IPS-NIHi7 (cell line): ENCODE results near the gene KIAA0232.
"Not testable (repeated sequence)": the region's sequence is repeated elsewhere in the genome, so short reads cannot be mapped to it uniquely, and the experiment has no call there.

ENCODE experiments used
- DNase-seq: peaks from one replicate; pipeline ENCODE4 v3.0.0; 2012; ENCODE audit warnings: mixed read lengths; ENCODE audit errors: extremely low spot score

The KIAA0232 gene

DNA sequence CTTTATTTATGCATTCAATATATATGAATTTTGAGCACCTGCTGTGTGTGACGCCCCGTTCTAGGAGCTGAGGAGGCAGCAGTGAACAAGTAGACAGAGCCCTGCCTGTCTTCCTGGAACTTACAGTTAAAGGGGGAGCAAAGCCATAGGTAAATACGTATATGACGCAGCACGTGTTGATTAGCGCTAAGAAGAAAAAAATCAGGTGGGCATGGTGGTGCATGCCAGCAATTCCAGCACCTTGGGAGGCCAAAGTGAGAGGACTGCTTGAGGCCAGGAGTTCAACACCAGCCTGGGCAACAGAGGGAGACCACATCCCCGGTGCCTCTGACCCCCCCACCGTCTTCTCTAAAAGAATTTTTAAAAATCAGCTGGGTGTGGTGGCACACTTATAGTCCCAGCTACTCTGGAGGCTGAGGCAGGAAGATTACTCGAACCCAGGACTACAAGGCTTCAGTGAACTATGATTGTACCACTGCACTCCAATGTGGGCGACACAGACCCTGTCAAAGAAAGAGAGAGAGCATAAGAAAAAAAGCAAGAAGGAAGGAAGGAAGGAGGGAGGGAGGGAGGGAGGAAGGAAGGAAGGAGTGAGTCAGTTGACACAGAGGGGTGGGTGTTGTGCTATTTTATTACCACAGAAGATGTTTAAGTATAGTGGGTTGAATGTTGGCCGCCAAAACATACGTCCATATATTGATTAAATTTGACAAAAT lies 5.4 kb upstream of the KIAA0232 start:
- no peak for DNase-seq

DNA sequence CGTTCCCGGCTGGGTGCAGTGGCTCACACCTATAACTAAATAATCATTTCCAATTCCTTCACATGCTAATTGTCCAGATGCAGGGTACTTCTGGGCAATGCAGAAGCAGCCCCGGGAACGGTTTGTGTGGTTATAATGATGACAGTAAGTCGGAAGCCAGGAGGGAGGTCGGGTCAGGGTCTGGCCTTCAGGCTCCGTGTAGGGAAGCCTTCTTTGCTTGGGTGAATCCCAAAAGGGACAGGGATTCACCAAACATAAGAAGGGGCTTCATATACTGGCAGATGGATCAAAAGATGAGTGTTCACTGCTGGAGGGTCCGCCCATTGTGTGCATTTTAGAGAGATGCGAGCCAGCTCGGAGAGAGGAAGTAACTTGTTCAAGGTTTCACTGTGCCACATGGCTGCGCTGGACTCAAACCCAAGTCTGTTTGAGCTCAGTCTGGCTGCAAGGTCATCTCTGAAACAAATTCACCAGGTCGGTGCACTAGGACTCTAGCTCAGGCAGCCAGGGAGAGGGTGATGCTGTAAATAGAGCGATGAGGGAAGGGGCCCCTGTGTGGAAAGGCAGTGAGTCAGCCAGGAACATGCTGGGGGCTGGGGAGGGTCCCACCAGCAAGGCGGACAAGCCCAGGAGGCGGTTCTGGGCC lies 4.8 kb upstream of the KIAA0232 start:
- DNase-seq: no peak

DNA sequence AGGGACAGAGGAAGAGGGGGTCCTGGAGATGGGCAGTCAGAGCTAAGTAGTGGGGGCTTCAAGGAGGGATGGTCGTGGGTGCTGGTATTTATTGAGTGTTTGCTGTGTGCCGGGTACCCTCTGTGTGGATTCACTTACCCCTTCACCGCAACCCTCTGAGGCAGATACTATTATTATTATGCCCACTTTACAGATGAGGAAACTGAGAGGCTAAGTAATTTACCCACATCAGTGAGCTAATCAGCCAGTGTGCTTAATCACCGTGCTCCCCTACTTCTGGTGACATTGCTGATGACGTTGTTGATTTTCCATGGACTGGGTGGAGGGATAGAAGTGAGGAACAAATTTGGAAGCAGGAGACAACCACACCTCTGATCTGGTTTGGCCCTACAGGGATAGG lies 4.1 kb upstream of the KIAA0232 start:
- no peak for DNase-seq

DNA sequence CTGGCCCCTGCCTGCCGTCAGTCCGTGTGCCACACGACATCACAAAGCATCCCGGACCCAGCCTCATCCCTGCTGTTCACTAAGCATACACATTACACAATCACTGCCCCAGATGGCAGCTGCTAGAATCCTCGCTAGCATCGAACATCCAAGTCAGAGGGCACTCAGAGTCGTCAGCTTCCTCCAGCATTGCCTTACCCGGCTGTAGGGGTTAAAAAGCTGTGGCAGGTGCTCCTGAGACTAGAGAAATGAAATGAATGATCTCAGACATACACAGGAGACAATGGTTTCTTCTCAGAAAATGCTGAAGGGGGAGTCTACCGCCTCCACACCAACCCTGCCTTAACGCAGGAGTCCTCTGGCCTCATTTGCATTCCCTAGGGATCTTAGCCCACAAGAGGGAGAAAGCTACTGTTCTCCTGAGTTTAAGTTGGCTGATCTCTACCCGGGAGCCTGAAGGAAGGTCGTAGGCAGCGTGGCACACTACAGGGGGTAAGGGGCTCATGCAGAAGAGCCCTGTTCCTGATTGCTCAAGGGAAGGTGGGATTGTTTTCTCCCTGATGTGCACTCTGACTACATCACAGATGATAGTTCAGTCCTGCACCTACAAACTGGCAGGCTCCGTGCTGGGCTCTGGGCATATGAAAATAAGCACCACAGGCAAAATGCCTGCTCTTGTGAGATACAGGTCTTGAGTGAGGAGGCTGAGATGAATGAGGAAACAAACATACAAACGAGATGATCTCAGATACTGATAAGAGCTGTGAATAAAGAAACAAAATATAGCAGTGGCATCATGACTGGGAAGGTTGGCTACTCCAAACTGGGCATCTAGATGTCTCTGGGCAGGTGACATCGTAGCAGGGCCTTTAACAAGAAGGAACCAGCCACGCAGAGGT lies 2.6 kb upstream of the KIAA0232 start:
- DNase-seq: peak; percentile 65

DNA sequence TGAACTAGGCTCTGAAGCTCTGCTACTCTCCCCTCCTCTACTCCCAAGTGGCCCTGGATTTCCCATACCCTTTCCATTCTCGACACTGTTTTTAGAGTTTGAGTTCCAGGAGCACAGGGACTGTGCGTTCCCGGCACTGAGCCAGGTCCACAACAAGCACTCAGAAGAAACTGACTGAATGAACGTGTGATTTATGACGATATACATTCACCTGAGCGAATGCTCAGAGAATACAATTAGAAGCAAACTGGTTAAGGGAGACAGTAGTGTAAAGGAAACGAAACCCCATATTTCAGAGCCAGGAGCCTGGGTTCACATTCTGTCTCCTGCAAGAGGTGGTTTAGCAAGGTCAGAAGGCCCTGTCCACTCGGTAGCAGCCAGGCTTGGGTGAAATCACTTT lies 1.4 kb upstream of the KIAA0232 start:
- DNase-seq: no peak

DNA sequence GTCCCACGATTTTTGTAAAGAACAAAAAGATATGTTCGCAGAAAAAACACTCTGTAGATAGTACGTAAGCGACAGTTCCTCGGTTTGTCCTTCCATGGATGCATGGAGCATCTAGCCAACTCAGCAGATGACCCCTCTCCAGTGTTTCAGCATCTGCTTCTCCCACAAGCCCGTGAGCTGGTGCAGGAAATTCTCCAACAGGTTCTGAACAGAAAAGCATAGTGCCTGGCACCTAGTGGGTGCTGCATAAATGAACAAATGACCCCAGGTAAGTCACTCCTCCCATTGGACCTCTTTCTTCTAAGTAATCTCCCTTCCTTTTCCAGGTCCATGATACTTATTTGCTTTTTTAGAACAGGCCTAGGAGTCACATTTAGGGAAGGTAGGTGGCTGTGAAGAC lies 966 bp upstream of the KIAA0232 start:
- DNase-seq: no peak

DNA sequence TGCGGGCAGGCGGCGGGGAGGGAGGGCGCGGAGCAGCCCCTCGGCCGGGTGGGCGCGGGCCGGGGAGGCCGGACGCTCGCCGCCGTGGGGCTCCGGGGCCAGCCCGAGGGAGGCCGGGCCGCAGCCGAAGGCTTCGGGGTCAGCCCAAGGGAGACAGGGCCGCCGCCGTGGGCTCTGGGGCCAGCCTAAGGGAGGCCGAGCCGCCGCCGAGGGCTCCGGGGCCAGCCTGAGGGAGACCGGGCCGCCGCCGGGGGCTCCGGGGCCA lies 251 bp downstream of the KIAA0232 start:
- DNase-seq: no peak

DNA sequence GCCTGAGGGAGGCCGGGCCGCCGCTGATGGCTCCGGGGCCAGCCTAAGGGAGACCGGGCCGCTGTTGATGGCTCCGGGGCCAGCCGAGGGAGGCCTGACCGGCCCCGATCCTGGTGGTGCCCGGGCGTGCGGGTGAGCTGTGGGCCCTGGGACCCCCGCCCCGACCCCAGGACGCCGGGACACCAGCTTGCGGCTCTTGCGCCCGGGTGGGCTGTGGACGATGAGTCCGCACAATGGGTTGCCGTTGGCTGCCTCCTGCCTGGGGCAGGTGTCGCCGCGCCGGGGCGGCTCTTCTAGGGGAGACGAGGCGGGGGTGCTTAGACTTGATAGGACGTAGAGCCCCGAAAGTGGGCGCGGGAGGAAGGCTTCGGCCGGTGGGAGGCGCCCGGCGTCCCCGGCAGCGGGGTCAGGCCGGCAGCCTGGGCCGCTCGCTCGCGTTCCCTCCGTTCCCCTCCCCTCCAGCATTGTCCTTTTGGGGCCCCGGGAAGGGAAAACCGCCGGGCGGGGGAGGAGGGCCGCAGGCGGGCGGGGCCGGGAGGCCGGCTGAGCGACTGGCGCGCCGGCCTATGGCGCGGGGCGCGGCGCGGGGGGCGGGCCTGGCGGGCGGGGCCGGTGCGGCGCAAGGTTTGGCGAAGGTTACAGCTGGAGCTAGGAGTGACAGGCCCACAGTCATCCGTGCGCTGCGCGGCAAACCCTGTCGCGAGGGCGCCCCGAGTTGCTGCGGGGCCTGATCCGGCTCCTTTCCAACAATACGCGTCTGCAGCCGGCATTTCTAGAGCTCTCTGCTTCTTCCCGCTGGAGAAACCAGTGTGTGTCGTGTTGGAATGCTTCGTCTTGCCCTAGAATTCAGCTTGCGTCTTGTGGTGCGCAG lies 819 bp downstream of the KIAA0232 start:
- DNase-seq: peak; percentile 94

DNA sequence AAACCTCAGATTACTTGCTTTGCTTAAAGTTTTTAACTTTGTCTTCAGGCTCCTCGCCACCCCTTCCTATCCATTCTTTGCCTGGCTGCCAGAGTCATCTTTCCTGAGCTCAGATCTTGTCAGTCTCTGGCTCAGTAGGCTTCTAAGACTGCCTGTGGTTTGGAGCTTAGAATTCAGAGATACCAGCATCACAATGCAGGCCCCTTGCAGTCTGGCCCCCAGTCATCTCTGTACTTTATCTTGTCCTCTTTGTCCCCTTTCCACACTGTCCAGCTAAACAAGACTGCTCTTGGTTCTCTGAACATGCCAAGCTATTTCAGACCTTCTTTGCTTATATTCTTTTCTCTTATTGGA lies 3.0 kb downstream of the KIAA0232 start:
- no peak for DNase-seq

DNA sequence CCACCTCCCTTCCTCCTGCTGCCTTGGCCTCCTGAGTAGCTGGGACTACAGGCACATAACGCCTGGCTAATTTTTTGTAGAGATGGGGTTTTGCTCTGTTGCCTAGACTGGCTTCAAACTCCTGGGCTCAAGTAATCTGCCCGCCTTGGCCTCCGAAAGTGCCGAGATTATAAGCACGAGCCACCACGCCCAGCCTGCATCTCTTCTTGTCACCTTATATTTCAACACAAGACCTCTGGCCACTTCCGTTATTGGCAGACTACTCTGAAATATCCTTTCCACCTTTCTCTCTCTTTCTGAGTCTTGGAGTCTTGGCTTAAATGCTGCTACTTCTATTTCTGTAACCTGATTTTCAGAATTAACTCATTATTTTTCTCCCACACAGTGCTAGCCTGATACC lies 5.6 kb downstream of the KIAA0232 start:
- DNase-seq: no peak

DNA sequence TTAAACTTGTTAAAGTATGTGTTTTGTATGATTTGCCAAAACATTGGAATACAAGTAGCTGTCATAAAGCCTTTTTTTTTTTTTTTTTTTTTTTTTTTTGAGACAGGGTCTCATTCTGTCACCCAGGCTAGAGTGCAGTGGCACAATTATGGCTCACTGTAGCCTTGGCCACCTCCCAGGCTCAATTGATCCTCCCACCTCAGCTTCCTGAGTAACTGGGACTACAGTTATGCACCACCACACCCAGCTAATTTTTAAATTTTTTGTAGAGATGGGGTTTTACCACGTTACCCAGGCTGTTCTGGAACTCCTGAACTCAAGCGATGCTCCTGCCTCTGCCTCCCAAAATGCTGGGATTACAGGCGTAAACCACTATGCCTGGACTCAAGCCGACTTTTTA lies 8.7 kb downstream of the KIAA0232 start:
- DNase-seq: not testable (repeated sequence)

DNA sequence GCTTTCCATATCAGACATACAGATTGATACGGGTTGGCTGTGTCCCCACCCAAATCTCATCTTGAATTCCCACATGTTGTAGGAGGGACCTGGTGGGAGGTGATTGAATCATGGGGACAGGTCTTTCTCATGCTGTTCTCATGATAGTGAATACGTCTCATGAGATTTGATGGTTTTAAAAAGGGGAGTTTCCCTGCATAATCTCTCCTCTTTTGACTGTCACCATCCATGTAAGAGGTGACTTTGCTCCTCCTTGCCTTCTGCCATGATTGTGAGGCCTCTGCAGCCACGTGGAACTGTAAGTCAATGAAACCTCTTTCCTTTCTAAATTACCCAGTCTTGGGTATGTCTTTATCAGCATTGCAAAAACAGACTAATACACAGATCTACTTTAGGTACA lies 9.3 kb downstream of the KIAA0232 start:
- not testable (repeated sequence) for DNase-seq

DNA sequence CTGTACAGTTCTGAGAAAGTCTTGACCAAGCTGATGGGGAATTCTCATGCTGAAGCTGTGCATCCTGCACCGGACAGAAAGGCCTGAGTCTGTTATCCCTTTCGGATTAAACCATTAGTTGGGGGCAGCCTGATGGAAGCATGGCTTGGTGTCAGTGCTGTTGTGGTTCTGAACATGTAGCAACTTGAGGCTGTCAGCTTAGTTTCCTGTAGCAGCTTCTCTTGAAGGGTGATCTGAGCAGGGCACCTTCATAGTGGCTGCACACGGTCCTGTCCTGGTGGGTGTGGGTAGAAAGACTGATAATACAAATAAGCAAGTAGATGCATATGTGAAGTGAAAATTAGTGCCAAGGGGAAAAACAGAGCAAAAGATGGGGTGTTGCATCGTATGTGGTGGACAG lies 11.7 kb downstream of the KIAA0232 start:
- DNase-seq: no peak

DNA sequence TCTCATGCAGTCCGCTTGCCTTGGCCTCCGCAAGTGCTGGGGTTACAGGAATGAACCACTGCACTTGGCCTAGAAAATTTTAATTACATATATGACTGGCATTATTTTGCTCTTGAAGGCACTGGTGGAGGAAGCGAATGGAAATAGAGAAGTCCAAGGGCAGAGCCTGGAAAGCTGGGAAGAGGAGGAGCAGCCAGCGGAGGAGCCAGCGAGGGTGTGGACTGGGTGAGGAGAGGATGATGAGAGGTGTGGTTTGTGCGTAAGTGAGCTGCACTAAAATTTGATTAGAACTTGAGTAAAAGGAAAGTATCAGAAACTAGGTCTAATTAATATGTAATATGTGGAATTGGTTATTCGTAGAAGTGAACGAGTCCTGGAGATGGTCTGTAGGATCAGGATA lies 13.3 kb downstream of the KIAA0232 start:
- no peak for DNase-seq

DNA sequence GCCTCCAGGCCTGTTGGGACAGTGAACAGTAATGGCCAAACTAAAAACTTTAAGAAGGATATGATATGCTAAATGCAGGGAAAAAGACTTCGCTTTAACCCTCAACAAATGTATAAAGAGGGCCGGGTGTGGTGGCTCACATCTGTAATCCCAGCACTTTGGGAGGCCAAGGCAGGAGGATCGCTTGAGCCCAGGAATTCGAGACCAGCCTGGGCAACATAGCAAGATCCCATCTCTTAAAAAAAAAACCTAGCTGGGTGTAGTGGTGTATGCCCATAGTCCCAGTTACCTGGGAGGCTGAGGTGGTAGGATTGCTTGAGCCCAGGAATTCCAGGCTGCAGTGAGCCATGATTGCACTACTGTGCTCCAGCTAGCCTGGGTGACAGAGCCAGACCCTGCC lies 14.8 kb downstream of the KIAA0232 start:
- not testable (repeated sequence) for DNase-seq

DNA sequence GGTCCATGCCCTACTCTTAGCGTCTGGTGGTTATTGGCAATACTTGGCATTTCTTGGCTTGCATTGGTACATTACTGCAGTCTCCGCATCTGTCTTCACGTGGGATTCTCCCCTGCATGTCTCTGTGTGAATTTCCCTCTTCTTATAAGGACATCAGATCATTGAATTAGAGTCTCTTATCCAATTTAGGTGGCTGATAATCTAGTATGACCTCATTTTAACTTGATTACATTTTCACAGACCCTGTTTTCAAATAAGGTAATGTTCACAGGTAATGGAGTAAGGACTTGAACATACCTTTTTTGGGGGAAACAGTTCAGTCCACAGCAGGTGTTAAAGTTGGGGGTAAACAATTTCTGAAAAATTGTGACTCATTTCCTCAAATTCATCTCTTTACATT lies 16.6 kb downstream of the KIAA0232 start:
- DNase-seq: no peak

DNA sequence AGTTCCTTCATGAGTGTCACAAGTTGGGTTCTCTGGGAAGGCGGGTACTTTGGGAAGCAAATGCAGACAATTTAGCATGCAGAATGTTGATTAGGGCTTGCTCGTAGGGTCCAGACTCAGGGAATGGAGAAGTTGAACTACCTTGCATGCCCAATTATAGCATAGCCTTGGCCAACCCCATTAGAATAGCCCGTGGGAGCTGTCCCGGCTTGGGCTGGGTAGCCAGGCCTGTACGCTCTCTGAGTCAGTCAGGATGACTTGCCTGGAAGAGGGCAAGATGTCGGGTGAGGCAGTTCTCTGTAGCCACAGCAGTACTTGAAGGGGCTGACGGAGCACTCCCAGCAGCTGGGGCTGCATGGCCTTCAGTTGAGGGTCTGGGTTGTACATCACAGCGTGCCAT lies 19.5 kb downstream of the KIAA0232 start:
- DNase-seq: peak; percentile 18

DNA sequence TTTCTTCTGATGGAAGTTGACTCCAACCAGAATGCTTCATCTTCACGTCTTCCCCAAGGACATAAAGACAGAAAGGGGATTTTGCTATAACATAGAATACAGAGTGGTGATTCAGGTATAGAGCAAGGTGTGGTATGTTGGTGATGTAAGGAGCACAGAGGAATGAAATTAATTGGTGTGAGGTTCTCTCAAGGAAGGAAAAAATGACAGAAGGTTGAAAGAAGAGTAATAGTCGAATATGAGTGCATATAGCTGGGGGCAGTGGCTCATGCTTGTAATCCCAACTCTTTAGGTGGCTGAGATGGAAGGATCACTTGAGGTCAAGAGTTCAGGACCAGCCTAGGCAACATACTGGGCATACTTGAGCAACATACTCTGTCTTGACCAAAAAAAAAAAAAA lies 20.1 kb downstream of the KIAA0232 start:
- DNase-seq: no peak

DNA sequence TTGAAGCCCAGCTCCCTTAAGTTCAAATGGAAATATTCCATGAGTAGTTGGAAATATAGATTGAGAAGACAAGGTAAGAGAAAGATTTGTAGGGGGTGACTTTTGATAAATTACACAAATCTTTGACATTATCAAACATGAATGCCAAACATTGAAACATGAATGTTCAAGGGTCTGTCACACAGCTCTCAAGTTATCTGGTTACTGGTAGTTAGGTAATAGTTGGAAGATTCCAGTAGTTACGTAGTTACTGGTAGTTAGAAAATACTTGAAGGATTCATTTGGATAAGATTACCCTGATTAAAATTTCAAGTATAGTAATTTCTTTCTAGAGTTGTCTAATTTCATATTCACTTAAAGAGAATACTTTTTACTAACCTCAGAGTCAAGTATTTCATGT lies 20.7 kb downstream of the KIAA0232 start:
- DNase-seq: no peak

DNA sequence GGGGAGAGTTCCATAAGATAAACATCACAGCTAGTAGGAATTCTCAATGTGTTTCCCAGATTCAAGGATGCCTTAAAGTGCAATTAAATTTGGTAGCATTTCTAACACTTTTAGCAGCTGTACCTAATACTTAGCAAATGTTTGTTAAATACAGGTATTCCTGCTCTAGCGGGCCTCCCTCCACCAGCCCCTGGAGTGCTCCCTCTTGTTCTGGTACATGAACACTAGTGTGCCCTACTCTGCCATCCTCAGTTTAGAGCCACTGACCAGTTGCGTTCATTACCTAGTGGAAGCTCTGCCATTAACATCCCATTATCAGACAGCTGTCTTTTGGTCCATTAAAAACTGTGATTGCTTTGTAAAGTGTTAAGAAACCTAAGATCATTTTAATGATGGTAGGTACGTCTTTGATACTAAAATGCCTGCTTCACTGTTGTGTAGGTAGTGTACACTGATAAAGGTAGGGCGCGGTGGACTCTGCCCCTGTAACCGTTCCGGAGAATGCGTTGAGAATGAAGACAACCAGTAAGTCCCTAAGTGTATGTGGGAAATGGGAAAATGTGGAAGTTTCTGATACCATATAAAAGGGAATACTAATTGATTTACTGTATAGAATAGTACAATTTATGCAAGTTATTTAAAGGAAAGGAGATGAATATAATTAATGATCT lies 21.7 kb downstream of the KIAA0232 start:
- DNase-seq: no peak

DNA sequence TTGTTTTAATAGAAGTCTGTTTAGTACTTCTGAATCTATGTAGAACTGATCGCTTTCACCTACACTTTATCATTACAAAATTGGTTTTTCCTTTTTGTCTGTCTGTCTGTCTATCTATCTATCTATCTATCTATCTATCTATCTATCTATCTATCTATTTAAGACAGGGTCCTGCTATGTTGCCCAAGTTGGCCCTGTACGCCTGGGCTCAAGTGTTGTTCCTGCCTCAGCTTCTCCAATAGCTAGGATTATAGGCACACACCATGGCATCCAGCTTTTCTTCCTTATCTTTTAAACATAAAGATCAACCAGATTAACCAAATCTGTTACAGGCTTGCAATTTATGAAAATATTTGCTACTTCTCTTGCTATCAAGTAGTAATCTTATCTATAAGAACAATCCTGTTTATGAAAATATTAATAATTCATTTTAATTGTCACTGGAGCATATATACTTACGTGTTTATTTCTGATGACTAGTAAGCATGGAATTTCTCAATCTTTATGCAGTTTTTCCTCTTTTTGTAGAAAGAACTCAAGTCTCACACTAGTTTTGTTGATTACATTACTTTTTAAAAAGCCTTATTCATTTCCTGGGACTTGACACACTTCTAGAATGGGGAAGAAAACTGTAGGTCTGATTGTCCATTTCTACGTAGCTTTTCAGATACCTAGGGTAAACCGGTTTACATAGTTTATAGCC lies 24.5 kb downstream of the KIAA0232 start:
- DNase-seq: no peak
